Hematopoietic multipotent progenitor cell treated with erythropoietin and hydrocortisone succinate and interleukin-3 and kit ligand, for 6 days (in vitro differentiated cells): ENCODE data around the gene GTF3C2.
"Not testable (repeated sequence)": the region's sequence is repeated elsewhere in the genome, so short reads cannot be mapped to it uniquely, and the experiment has no call there.

ENCODE experiments used
- DNase-seq: peaks from one replicate; pipeline ENCODE4 v3.0.0-alpha.2; 2015

Gene GTF3C2

GRCh38 chr2:27372937-27373336 lies 16.4 kb upstream of the GTF3C2 start:
- no peak for DNase-seq

DNA sequence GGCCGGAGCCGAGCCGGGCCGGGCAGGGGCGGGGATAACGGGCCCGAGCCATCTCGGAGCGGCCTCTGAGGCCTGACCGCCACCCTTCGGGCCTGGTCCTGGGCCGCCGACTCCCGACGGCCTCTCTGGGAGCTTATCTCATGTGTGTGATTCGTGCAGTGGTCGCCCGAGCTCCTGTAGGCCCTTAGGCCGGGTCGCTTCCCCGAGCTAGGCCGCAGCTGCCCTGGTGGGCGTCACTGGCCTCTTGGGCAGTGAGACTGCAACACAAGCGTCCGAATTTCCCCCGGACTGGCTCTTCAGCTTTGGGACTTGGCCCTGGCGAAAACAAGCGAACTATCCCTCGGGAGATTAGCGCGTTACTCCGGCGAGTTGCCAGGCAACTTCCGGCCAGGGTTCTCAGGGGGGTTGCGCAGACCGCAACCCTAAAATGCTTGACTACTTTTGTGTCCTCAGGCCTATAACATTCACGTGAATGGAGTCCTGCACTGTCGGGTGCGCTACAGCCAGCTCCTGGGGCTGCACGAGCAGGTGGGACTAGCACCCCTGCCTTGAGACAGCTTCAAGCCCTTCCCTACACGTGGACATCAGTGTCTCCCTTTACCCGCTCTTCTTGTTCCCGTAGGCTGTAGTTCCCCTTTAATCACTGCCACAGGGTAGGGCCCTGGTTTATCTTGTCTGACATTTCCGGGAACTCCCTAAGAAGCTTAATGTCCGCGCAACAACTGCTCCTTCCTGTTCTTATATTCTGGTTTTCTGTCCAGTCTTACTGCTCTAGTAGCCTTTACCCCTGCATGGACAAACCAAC lies 14.5 kb upstream of the GTF3C2 start:
- DNase-seq = peak; percentile 88

- DNase-seq = peak; percentile 99
Observed at GRCh38 chr2:27370026-27370815, 13.7 kb upstream of the GTF3C2 start, which contains the start of the genes EIF2B4 and SNX17. Gene EIF2B4, minus strand, starts transcription at chr2:27370338. Its CDS starts 24 bp downstream, at chr2:27370314. Gene SNX17, plus strand, starts transcription at chr2:27370616. Its CDS starts 128 bp downstream, at chr2:27370744.

DNA sequence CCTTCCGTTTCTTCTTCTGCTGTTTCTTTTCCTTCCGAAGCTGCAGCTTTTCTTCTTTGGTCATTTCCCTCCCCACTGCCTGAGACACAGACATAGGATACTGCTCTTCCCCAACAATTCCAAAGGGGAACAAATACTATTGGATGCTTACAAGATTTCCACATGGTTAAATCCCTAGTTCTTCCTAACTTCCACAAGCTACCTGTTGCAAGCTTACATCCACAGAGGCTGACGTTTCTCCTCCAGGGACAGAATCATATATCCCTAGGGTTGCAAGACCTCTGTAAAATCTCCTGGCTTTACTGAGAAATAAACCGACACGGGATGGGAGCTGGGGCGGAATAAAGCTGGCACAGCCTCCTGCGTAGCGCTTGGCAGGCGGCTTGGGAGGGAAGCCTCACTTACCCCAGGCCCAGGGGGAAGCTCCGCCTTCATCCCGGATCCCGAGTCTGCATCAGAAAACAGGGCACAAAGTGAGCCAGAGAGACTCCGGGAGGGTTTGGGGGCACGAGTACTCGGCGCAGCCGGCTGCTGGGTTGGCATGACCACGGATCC lies 13.0 kb upstream of the GTF3C2 start:
- peak; percentile 65 for DNase-seq

GRCh38 chr2:27363933-27364332 lies 7.4 kb upstream of the GTF3C2 start:
- no peak for DNase-seq

GRCh38 chr2:27362678-27363420 lies 6.3 kb upstream of the GTF3C2 start:
- DNase-seq = no peak

DNA sequence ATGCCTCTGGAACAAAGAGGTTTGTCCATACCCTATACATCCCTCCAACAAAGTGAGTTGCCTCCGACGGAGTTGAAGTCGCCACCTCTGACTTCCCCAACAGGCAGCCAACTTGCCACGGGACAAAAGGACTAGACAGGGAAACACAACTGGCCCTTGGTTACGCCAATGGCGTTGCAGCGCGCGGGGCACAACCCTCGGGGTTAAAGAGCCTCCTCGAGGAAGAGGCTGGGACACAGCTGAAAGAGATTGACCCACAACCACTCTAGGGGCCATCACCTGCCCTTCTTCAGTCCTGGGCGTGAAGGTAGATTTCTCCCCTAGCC lies 545 bp downstream of the GTF3C2 start:
- DNase-seq = peak; percentile 85

DNA sequence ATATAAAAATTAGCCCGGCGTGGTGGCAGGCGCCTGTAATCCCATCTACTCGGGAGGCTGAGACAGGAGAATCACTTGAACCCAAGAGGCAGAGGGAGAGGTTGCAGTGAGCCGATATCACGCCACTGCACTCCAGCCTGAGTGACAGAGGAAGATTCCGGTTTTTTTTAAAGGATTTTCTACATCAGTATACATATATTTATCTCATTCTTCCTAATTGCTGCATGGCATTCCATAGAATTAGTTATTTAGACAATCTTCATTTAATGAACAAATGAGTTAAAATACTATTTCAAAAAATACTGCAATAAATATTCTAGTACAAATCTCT lies 2.0 kb downstream of the GTF3C2 start:
- no peak for DNase-seq

- DNase-seq = peak; percentile 90
Observed at GRCh38 chr2:27353762-27354596, 2.6 kb downstream of the GTF3C2 start.

DNA sequence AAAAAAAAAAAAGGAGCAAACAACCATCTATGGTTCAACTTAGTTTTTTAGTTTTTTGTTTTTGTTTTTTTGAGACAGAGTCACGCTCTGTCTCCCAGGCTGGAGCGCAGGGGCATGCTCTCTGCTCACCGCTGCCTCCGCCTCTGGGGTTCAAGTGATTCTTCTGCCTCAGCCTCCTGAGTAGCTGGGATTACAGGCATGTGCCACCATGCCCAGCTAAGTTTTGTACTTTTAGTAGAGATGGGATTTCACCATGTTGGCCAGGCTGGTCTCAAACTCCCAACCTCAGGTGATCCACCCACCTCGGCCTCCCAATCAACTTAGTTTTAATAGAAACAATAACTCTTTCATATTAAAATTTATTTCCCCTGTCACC lies 3.2 kb downstream of the GTF3C2 start:
- DNase-seq = not testable (repeated sequence)

DNA sequence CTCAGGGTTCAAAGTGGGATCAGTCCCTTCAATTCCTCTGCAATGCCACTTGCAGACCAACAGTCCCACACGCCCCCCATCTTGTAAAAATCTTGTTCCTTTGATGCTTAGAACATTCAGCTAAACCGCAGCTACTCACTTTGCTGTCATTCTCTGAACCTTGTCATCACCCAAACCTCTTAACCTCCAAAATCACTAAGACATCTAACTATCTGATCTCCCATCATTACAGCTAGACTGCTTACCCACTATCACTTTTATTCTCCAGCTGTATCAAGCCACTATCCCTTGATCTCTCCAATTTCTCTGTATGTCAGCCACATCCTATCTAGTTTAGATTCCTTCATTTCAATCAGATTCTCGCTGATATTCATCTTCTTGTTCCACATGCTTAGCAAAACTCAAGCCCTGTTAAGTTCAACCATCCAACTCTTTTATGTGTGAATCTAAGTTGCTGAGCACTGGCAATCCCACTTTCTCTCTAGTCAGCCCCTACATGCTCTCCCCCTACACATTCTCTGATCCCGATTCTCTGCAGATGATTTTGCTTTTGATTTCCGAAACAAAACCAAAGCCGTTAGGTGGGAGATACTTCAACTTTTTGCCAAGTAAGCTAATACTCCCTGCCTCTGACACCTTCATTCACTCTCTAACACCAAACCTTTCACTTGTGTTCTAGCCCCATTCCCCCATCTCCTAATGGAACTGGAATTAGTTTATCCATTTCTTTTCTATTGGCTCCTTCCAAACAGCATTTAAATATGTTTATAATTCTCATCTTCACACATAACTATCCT lies 4.6 kb downstream of the GTF3C2 start:
- DNase-seq = no peak

DNA sequence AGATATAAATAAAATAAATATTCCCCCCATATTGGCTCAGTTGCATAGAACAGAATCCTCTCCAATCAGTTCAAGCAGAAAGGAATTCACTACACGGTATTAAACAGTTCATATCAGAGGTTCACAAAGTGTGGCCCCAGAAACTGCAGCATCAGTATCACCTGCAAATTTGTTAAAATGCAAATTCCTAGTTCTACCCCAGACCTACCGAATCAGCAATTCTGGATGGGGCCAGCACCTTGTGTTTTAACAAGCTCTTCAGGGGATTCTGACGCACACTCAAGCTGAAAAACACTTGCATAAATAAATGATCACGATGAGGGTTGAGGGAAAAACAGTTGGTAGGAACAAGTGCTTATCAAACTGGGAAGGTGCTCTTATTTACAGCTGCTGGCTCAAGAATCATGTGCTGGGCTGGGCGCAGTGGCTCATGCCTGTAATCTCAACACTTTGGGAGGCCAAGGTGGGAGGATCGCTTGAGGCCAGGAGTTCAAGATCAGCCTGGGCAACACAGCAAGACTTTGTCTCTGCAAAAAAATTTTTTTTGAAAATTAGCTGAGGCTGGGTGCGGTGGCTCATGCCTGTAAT lies 6.4 kb downstream of the GTF3C2 start:
- DNase-seq = no peak

- no peak for DNase-seq
Observed at GRCh38 chr2:27347641-27348040, 8.9 kb downstream of the GTF3C2 start.

DNA sequence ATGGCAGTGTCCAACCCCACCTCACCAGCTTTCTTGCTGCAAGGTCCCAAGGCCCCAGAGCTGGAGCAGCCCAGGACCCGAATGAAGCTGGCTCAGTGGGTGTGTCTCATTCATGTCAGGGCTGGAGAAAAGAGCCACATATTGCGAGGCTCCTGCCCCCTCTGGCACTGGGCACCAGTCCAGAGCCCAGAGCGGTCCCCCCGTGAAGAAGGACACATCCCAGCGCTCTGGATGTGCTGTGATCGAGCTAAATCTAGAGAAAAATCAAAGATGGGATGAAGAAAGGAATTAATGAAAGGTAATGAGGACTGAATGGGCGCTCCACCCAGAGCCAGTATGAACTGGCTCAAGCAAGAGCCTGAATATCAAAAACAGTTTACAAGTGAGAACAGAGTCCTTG lies 20.4 kb downstream of the GTF3C2 start:
- DNase-seq = no peak

GRCh38 chr2:27335311-27335710 lies 21.3 kb downstream of the GTF3C2 start:
- no peak for DNase-seq

DNA sequence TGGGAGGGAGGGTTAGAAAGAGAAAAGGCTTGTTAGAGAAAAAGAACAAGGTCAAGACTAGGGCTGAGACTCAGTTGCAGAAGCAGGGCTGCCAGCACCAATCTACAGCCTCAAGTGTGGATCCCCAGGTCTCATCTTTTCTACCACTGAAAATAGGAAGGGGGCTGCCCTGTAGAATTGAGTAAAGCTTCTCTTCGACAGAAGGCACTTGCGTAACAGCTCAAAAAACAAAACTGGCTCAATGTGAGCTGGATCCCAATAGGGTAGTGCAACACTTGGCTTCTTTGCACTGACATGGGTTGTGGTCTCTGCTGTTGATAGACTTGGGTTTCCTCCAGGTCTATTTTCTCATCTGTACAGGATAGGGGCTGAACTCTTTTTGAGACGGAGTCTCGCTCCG lies 31.8 kb downstream of the GTF3C2 start:
- DNase-seq = peak; percentile 18

DNA sequence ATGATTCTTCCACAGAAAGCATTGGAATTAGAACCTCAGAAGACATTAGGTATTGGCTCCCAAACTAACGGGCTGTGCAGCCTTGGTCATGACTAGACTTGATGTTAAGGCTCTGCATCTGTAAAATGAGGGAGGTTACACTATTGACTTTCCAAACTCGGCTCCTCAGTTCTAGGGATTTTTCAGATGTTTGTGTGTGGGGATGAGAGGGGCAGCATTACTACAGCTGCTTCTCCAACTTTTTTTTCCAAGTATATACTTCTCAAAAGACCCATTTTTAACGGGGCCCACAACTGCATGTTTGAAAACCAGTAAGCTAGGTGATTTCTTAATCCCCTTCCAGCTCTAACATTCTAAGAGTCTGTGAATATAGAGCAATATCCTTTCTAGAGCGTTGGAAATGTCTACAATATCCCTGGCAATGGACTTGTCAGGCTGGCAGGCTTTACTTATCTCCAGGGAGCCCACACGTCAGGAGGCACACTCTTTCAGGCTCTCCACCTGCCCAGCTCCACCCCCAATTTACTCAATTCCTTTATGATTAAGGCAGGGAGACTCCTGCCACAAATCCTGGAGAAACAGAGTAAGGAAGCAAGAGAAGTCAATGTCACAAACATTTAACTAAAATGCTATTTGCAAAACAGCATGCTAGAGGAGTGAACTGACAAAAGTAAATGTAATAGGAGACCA lies 32.8 kb downstream of the GTF3C2 start:
- DNase-seq = peak; percentile 36

DNA sequence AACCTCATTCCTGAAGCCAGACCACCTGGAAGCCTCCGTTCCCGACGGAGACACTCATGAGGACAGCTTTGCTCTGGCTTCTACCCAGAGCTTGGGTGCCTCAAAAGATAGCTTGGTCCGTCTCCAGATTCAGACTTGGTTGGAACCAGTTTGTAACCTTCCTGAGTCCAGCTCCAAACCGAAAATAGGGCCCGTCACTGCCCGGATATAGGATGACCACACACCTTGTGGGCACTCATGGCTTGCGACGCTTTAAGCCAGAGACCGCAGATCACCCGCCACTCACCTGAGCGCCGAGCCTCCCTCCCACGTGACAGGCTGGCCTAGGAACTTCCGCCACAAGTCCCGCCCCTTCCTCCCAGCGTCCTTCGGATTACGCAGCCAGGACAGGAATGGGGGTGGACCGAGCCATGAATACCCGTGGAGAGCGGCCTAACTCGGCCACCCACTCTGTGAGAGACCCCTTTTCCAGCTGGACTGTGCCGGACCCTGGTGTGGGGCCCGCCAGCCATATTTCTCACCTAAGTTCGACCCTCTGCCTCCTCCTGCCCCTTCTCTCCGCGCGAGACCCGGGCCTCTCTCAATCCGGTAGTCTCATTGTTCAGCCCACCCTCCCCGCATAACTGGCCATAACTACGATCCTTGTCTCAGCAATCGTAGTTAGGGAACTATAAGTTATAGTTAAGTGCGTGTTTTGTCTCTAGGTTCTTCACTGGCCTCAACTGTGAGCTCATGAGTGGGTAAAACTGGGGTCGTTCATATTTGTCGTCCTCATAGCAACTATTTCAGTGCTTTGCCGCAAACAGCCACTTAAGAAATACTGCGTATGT lies 33.6 kb downstream of the GTF3C2 start, which contains the start of gene MPV17:
TSS of gene MPV17 (minus strand) at position 332 of the 830 bp plus-strand sequence. CDS start 580 bp downstream, outside the sequence.
- DNase-seq = peak; percentile 97

- peak; percentile 53 for DNase-seq
Observed at GRCh38 chr2:27322301-27322765, 34.2 kb downstream of the GTF3C2 start.
